GM10847 (cell line): ENCODE measurements around the gene ITGA3.

Experiments
- POLR2A ChIP-seq: IDR thresholded peaks from 2 replicates; pipeline ENCODE4 v1.6.1; 2011; ENCODE audit not compliant: insufficient read length; ENCODE audit errors: extremely low read depth

The ITGA3 gene

DNA sequence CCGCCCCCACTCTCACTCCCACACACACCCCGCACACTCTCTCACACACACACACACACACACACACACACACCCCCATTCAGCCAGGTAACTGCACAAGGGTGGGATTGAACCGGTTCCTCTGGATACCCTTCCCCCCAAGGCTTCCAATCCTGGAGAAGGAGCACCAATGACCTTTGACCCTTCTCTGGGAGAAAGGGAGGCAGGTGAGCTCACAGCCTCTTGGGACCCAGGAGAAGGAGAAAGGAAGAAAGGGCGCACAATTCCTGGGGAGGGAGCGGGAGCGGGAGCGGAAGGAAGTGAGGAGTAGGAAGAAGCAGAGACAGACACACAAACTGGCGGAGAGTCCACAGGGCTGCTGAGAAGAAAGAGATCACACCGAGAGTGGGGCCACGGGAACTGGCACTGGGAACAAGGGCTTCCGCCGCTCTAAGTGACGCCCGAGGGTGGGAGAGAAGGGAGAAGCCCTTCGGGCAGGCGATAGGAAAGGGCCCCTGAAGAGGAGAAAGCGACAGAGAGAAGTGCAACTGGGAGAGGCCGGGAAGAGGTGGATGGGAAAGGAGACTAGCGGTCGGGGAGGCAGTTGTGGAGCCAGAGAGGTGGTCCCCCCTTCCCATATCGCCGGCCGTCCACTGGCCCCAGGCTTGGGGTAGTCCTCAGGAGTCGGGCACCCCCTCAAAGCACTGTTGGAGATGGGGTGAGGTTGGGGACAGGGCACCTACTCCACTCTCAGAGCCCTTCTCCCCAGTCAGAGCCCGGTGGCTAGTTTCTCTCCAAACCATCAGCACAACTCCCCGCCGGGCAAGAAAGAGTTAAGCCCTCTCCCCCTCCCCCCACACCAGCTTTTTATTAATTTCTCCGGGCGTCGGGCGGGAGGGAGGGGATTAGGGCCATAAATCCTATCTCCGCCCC, 72.8 kb downstream of the ITGA3 start:
- TF ChIP-seq POLR2A: no peak

DNA sequence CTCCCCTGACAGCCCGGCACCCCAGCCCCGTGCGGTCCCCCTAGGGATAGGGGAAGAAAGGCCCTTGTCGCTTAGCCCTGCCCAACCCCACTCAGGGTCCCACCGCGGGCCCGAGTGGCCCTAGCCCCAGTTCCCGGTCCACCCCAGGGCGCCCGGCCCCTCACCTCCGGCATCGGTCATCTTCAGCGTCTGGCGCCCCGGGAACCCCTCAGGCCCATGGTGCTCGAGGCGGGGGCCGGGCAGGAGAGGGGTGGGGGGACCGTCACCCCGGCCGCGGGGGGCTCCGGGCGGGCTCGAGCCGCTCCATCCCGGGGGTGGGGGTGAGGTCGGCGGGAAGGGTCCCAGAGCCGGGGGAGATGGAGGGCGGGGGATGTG, 73.4 kb downstream of the ITGA3 start:
- no peak for TF ChIP-seq POLR2A

DNA sequence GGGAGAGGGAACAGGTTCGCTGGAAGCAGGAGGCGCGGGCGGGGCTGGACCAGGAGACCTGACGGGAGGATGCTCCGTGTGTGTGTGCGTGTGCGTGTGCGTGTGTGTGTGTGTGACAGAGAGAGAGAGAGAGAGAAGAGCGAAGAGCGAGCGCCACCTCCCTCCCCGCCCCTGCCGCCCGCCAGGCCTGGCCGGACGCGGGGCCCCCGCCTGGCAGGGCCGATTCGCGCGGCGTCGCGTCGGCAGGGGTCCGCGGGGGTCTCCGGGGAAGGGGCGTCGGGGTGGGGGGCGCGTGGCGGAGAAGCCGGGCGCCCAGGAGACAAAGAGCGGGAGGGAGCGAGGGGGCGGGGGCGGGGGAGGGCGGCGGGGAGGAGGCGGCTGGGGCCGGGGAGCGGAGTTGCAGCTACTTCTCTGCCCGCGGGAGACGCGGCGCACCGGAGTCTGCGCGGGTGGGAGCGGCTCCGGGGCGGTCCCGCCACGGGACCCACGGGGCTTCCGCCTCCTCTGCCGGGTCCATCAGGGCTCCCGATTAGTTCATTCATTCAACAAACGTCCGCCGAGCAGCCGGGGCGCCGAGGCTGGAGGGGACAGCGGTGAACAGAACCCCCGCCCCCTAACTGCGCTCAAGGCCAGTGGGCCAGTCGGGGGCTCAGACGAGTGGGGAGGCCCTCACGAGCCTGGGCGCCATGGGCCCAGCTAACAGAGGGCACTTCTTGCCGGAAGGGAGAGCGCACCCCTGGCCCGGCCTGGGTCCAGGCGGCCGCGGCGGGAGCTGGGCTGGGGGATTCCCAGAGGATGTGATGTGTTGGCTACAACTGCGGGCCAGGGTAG, 74.0 kb downstream of the ITGA3 start, which contains the start of gene SAMD14:
TSS of gene SAMD14 (minus strand) at position 433 of the 831 bp plus-strand sequence. CDS start 5,201 bp downstream, outside the sequence.
- TF ChIP-seq POLR2A: no peak

DNA sequence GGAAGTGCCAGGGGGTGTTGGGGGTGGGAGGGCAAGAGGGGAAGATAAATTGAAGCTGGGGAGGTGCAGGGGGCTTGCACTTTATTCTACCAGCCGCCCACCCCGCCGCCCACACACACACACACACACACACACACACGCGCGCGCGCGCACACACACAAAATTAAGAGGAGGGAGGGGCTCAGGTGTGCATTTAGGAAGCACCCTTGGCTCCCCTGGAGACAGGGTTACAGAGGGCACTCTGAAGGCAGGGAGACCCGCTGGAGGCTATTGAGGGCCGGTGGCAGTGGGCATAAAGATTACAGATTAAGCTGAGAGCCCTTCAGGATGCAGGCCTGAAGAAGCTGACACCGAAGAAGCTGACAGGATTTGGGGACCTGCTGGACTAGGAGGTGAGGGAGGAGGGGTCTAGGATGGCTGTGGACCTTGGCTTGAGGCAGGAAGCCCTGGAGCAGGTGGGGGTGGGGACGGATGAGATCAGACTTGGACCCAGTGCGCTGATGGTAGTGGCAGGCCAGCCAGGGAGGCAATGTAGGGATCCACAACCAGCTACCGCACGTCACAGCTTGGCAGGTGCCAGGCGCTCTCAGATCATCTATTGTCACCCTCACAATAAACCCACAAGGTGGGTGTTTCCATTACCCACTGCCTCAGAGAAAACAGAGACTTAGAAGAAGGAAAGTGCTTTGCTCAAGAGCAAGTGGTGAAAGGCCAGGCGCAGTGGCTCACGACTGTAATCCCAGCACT, 74.8 kb downstream of the ITGA3 start:
- no peak for TF ChIP-seq POLR2A

DNA sequence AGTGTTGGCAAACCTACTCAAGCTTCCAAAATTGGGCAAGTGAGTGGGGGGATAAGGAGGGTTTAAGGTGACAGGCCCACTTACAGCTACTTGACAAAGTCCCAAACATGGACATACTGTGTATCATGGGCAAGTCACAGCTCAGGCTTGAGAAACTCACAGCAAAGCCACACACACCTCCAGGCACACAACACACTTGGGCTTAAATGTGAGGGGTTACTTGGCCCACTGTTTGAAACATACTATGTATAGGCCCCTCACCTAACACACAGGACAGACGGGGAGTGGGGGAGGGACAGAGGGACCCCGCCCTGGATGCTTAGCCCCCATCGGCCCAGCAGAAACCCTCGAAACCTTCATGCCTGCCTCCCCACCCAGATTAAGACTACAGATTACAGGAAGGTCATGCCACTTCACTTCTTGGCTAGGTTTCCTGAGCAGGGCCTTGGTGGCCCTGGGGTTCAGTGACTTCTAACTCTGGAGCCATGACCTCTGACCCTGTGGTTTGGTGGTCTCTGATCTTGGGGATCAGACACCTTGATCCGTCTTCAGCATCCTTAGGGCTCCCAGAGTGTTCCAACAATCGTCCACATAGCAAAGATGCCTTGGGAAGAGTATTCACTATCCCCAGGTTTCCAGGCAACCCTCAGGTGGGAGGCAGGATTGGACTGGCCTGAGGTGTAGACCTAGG, 76.3 kb downstream of the ITGA3 start:
- no peak for TF ChIP-seq POLR2A

DNA sequence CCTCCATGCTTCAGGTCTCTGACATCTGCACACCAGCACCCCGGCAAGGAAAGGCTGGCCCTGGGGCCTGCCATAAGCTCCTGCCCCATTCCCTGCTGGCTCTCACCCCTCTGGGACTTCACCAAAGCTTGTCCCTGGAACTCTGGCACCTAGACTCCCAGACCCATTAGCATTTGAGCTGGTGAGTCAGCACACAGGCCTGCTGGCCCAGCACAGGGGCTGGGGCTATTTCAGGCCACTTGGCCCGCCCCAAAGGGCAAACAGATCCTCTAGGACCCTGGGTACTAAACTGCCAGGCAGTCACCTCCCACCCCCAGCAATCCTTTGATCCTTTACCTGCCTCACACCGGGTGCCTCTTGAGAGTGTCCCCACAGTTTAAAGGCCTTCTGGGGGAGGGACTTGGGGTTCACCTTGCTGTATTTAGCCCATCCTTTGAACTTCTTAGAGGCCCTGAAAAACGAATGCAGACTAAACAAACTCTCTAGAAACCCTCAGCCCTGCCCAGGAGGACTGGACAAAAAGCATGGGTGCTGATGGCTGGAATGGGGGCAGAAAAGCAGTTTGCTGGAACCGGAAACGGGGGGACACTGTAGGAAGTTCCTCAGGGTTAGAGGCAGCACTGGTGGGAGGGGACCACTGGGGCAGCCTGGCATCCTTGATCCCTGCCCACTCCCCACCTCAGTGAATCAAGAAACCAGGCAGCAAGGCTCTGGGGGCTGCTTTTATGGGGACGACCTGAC, 77.3 kb downstream of the ITGA3 start:
- no peak for TF ChIP-seq POLR2A

DNA sequence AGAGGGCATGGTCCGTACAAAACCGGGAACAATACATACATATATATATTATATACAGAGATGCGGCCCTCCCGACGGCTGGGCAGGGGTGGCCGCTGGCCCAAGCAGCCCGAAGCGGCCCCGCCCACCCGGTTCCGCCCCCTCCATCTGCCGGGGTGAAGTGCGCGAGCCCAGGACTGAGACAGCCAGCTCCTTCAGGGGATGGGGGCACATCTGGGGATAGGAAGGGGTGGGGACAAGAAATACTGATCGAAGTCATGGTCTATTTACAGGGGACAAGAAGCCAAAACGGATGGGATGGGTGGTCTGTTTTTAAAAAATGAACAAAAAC, 77.8 kb downstream of the ITGA3 start:
- TF ChIP-seq POLR2A: no peak

DNA sequence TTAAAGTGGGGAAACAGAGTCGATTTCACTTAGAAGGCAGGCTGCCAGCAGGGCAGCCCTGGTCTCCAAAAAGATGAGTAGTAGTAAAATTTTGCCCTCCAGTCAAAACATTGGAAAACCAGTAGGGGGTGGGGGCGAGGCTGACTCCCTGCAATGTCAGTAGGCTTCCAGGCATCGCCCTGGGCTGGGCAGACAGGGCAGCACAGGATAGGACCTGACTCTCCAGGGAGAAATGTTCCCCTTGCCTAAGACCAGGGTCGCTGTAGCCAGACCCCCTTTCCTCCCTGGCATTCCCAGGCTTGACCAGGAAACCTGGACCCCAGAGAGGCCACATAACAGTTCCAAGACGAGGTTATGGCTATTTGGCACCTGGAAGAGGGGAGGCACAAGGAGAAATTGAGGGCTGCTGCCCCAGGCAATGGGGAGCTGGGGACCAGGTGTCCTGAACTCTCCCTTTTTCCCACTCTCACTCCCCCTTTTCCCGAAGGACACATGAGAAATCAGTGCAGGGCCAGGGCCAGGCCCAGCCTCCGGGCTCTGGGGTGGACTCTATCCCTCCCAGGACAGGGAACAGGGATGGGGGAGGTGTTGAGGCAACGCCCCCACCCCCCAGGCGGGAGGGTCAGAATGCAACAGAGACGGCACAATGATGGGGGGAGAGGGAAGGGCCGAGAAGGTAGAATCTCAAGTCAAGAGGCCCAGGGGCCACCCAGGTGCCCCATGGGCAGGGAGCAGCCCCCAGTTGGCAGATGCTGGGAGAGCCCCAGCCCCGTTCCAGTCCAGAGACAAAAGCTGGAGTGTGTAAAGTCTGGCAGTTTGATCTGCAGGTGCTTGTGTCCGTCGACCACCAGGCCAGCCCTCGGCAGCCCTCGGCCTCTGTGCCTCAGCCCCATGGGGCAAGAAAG, 78.5 kb downstream of the ITGA3 start:
- TF ChIP-seq POLR2A: no peak

DNA sequence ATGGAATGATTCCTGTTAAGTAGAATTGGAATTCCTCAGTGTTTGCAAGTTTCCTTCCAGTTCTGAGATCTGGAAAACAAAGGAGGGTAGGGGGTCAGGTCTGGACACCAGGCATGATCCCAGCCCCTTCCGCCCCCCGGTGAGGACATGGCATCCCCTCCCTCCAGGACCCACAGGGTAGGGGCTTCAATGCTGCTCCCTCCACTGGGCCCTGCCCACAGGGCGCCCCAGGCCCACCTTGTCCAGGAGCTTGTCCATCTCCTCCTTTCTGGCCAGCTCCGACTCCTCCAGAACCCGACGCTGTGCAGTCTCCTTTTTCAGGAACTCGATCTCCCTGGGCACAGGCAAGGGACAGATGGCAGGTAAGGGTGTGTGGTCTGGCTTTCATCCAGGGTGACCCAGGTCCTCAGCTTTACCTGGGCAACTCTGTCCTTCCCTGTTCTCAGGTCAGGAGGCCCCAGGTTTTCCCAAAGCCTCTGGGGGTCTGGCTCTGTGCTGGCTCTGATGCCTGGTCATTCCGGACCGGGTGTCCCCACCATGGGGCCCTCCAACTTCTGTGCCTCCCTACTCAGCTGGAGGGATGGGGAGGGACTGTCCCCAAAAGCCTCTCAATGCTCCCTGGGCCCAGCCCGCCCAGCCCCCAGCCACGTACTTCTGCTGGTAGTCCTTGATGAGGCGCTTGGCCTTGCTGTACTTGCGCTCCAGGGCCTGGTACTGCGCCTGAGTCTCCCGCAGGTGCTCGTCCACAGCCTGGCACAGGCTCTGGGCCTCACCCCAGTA, 79.6 kb downstream of the ITGA3 start:
- no peak for TF ChIP-seq POLR2A

DNA sequence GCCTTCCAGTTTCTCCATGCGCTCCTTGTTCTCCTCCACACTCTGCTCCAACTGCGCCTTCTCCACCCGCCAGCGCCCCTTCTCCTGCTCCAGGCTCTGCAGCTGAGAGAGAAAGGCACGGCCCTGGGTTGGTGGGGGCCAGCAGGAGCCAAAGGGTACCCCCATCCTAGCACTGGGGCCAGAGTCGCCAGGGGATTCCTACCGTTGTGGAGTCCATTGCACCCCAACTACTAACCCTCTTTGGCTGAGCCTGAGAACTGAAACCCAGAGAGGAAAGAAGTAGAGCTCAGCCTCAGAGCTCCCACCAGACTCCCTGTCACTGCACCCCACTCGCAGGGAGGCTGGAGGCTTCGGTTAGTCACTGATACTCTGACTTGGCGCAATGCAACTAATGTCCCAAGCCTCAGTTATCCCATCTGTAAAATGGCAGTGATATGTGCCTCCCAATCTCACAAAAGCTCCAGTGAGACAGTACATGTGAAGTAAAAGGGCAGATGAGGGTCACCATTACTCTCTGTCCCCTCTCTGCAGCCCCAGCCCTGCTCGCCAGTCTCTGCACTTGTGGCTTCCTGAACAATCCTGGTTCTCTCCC, 80.3 kb downstream of the ITGA3 start:
- no peak for TF ChIP-seq POLR2A

DNA sequence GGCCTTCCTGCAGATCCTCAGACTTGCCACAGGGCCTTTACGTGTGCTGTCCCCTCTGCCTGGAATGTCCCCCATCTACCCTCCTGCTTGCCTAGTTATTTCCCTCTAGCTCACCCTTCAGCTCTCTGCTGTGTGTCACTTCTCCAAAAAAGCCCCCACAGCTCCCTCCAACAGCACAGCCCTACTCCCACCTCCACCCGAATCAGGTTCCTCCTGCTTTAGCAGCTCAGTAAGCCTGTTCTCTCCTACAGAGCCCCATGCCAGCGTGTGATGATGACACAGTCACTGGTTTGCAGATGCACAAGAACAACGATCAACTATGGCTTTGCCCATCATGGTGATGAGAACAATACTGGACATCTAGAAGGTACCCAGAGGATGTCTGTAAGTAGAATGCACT, 81.1 kb downstream of the ITGA3 start:
- TF ChIP-seq POLR2A: no peak

DNA sequence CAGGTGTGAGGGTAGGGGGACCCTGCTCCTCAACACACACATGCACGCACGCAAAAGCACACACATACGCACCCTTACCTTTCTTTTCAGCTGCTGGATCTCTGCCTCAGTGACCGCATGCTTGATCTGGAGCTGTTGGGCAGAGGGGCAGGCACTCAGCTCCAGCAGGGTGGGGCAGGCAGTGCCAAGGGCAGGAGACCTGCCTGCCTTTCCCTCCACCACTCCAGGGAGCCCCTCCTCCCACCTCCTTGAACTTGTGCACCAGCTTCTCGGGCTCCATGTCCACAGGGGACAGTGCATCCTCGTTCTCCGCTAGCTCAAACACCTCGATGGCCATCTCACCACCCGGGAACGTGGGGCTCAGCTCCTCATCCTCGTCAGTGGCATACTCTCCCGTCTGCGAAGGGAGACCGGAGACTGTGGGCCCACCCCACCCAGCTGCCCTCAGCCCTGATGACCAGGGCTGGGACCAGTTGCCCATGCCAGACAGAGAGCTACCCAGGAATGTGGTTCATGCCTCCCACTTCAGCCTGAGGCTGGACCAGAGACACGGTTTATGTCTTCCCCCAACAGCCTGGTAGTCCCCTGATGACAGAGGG, 83.4 kb downstream of the ITGA3 start:
- no peak for TF ChIP-seq POLR2A
